GM21390 (cell line): Measurements from ENCODE around the gene ANTXR1.

ENCODE experiments used
- ATAC-seq: cut with Tn5 transposase; IDR thresholded peaks from one replicate; pipeline ENCODE4 v1.9.1; 2021; ENCODE audit not compliant: unreplicated experiment

ANTXR1 gene

GRCh38 chr2:69260666-69261065, 247.7 kb downstream of the ANTXR1 start:
- ATAC-seq = no peak

DNA sequence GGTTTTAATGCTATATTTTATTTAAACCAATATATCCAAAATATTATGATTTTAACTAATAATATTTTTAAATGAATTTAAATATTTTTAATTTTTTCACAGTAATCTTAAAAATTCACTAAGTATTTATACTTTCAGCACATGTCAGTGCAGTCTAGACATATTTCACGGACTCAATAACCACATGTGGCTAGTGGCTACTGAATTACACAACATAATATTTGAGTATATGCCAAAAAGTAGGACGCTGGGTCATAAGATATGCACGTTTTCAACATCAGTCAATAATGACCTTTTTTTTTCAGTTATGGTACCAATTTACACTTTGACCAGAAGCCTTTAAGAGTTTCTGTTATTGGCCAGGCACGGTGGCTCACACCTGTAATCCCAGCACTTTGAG, 256.4 kb downstream of the ANTXR1 start:
- ATAC-seq = no peak

GRCh38 chr2:69271831-69272257, 258.9 kb downstream of the ANTXR1 start:
- ATAC-seq = no peak

- no peak for ATAC-seq
These were observed 260.0 kb downstream of the ANTXR1 start for GRCh38 chr2:69272803-69273471.

DNA sequence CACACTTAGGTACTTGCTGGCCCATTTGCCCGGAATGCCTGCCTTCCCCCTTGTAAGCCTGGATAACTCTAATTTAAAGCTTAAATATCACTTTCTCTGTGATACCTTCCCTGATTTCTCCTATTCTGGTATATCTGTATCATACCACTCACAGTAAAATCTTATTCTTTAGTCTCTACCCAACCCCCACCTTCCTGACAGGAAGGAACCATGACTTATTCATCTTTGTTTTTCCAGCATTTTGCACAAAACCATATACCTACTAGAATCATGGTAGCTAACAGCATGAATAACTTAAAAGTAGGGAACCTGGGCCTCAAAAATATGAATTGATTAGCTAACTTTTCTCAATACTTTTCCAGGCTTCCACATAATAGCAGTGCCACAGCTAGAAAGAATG, 262.5 kb downstream of the ANTXR1 start:
- ATAC-seq = no peak

DNA sequence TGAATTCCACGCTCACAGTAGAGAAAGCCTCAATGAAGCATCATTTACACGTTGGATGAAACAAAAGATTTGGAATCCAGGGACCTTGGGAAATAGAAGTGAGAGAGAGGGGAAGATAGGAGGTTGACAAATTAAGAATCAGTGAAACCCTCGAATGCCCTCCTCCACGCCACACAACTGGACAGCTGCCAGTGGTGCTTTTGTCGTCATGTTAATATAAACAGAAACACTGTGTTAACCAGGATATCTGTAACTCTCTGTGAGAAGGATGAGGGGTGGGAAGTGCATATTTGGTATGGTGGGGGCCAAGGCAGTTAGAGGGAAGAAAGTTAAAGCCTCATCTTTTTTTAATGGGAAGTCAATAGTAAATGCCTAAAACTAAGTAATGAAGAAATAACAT, 265.4 kb downstream of the ANTXR1 start:
- ATAC-seq = no peak

DNA sequence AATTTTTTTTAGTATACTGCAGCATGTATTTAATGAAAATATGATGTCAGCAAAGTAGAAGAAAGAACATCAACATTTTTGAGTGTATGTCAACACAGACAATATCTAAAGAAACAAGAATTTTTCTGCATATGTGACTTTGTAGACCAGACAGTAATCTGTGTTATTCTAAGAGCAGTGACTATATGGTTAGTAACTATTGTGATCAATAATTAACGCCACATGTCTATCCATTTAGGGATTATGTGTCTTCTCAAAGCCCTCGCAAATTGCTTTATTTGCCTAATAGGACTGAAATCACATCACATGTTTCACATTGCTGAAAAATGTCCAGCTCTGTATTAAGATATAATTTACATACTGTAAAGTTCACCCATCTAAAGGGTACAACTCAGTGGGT, 266.2 kb downstream of the ANTXR1 start:
- ATAC-seq = no peak

DNA sequence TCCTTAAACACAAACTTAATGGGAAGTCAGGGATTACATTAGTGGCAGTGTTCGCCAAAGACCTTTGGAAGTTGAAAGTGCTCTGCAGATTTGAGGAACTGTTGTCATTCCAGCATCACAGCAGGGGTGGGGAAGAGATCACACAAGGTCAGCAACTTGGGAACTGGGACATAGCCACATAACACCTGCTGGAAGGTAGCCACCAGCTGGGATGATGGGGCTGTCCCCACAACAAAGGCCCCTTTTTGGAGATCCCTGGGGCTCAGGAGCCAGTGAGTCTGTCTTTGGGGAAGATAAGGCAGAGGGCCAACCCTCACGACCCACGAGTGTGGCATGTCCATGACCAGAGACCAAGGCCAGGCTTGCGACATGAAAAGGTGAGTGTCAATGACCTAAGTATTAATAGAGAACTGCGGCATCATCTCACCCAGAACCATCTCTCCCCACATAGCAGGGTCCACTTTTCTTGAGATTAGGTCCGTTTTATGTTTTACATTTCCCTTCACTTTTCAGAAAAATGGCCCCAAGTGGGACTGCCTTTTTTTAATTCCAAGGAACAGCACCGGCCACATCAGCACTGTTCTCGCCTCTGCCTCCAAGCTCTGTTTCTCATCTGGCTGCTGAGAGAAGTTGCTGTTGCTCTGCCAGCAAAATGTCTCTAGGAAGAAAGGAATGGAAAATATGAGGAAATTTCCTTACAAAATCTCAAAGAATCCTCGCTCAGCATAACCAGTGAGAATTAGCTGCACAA, 267.1 kb downstream of the ANTXR1 start:
- no peak for ATAC-seq

DNA sequence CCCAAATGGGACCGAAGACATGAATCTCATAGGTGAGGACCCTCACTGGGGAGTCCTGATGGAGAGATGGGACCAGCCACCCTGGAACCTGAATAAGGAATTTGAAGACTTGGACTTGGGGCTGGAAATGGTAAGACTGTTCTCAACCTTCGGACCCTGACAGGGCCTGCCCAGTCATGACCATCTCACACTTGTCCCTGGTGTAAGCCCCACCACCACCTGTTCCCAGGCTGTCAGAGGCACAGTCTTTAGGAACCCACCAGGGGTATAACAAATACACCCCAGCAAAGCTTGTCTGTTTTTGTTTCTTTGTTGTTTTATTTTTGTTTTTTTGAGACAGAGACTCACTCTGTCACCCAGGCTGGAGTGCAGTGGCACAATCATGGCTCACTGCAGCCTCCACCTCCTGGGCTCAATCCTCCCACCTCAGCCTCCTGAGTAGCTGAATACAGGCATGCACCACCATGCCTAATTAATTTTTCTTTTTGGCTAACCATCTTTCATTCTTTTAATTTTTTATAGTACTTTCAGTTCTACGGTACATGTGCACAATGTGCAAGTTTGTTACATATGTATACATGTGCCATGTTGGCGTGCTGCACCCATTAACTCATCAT, 267.9 kb downstream of the ANTXR1 start:
- no peak for ATAC-seq

DNA sequence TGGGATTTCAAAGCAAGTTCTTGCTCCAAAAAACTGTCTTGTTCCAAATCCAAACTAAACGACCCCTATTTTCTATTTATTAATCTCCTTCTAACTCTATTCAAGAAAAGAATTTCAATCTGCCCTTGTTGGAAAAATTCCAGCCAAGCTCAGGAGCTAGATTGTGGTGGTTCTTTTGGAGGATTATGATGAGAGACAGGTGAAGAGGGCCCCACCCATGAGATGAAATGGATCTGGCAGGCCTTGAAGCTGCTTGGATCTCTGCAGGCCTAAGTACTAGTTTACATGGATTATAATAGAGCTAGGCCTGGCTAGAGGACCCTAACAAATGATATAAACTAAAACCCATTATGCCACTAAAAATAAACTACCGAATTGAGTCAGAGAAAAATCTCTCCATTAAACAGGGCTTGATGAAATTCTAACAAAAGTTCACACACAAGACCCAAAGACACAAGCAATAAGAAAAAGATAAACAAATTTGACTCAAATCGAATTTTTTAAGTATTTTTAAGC, 272.5 kb downstream of the ANTXR1 start:
- ATAC-seq = no peak

DNA sequence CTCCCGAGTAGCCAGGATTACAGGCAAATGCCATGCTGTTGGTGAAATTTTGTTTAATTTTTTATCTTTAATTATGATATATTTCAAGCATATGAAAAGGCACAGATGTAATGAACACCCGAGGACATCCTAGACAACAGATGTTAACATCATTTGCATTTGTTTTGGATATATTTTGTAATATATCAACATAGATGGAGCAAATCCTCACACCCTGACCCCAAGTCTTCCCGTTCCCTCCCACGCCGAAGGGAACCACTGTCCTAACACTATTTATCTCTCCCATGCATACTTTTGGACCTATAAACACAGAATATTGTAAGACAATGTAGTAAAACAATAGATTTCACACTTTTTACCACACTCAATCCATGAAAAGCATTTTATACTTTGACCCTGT, 274.6 kb downstream of the ANTXR1 start:
- ATAC-seq = no peak

- no peak for ATAC-seq
These were observed 275.4 kb downstream of the ANTXR1 start for GRCh38 chr2:69288429-69288828.

GRCh38 chr2:69291004-69291650, 278.1 kb downstream of the ANTXR1 start:
- no peak for ATAC-seq

DNA sequence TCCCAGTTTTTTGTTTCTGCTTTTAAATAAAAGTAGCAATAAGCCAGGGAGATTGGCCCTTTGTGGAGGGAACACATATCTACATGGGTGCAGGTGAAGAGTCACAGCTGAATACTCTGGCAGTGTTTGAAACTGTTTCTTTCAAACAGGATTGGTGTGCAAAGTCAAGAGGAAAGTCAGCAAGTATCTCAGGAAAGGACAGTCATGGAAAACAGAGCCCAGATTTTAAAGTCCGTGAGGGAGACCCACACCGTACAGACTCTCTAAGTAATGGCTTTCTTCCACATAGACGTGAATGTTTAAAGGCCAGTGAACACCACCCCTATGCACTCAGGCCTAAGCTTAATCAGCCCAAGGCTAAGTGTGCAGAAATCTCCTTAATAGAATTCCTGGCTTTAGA, 278.7 kb downstream of the ANTXR1 start:
- no peak for ATAC-seq

GRCh38 chr2:69292256-69292655, 279.3 kb downstream of the ANTXR1 start:
- ATAC-seq = no peak

GRCh38 chr2:69296421-69296820, 283.4 kb downstream of the ANTXR1 start:
- no peak for ATAC-seq

DNA sequence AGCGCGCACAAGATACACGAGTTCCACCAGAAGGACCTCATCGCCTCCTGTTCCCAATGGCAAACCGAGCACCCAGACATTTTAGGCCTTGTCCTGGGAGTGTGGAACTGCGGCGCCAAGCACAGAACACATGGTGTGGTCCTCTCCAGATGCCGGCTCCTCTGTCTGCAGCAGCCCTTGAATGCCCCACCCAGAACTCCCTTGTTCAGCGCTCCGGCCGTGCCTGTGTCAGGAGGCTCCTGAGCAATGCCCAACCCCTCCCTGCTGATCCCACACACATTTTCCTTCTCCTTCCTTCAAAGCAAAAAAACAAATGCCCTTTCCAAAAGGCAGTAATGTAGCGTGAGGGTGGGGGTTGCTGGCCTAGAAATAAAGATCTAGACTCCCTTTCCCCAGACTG, 284.2 kb downstream of the ANTXR1 start:
- no peak for ATAC-seq

DNA sequence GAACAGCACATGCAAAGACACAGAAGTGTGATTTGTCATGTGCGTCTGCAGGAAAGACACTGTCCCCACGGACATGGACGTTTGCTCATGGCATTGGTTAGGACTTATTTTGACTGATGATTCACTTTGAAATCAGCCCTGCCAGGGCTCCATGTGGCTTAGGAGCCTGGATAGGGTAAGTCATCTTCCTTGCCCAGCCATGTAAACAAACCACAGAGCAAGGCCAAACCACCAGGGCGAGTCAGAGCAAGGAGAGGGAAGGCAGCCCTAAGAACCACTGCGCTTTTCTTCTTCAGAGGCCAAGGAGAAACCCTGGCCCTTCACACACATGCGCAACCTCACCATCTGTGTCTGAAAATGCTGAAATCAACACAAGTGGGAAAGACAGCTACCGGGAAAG, 285.3 kb downstream of the ANTXR1 start:
- ATAC-seq = no peak

DNA sequence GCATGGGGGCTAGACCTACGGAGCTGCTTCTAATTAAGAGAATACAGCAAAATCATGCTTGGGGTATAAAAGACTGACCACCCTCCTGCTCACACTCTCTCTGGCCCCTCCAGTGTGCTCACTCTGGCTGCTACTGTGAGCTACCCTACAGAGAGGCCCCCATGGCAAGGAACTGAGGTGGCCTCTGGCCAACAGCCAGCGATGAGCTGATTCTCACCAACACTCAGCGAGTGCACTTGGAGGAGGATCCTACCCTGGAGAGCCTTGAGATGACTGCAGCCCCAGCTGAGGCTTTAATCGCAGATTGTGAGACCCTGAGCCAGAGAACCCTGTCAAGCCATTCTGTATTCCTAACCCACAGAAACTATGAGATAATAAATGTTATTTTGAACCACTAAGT, 285.9 kb downstream of the ANTXR1 start:
- ATAC-seq = no peak
